Amygdala (tissue), 56 donors: ENCODE measurements around the gene ARRB1.

Source experiments
- DNase-seq, 56 donors: peaks; one replicate each; lab custom pipeline; 2025; lab: John Stamatoyannopoulos, UW

ARRB1 gene

DNA sequence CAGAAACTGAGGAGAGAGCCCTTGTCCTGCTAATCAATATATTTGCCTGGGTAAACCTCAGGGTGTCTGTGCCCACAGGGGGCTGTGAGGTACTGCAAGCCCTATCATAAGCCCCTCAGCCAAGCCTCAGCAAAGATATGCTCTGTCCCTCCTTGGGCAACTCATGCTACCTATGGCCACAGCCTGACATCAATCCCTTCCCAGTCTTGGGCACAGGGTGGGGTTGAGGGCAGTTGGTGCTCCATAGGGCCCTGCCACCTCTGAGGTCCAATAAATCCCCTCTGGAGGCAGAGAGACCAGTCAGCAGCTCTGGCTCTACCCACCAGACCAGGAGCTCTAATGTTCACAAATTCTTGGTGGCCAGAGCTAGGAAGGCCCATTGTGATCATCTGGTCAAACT lies 87.1 kb downstream of the ARRB1 start:
- DNase-seq = no peak

DNA sequence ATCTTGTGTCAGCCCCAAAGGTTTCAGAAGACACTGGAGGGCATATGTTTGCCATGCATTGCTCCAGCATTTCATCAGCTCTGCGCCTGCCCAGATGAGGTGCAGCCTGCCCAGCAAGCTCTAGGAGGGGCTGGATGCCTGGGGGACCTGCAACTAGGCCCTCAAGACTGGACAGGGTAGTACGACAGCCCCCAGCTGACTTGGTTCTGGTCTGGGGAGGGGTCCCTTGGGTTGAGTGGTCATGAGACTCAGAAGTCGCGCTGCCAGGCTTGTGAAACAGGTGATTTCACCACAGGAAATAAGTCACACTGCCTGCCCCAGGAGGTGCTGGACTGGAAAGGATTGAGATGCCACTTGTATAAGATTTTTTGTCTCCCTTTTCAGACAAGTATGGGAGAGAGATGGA lies 87.5 kb downstream of the ARRB1 start:
- DNase-seq = no peak

DNA sequence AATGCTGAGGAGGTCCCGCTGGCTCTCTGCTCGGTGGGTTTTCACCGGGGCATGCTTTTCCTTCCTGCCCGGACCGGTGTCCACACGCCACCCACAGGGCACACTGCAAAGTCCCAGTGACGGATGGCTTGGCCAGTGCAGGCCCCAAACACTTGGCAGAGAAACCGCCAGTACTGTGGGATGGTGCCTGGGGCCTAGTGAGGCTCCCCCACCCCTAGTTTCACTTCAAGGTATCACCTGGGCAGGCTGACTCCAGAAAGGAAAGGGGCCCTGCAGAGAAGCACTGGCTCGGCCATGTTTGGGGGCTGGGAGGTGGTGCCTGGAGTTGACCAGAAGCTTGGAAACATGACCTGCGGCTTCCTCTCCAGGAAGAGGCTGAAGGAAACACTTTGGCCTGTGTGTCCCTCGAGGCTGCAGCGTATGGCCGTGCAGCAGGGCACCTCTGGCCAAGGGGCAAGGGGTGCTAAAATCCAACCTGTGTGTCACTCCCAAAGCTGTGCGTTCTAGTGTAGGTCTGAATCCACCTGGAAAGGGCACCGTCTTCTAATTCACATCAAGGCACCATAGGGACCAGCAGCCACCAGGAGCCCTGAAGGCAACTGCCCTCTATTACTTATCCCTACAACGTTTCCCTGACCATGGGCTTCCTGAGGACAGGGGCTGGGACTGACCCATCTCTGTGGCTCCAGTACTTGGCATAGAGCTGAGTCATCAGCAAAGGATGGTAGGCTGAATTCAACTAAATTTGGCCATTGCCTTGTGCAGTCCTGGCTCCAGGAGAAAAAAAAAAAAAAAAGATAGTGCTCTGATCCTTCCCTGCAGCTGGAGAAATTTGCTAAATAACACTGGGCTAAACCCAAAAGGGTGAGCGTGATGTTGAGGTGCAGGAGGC lies 88.3 kb downstream of the ARRB1 start:
- DNase-seq = no peak

DNA sequence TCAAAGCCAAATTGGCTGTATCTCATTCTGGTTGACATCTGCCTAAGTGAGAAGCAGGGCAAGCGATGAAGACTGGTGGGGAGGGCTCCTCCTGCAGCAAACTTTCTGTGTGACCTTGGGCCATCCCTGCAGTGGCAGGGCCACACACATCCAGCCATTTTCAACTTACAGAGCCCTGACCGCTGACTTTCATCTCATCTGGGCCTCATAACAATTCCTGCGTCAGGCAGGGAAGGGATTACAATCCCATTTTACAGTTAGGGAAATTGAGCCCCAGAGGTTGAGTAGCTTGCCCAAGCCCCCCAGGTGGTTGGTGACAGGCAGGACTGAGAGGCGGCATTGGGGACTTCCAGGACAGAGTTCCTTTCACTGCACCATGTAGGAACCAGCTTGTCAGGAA lies 89.0 kb downstream of the ARRB1 start:
- DNase-seq = no peak

DNA sequence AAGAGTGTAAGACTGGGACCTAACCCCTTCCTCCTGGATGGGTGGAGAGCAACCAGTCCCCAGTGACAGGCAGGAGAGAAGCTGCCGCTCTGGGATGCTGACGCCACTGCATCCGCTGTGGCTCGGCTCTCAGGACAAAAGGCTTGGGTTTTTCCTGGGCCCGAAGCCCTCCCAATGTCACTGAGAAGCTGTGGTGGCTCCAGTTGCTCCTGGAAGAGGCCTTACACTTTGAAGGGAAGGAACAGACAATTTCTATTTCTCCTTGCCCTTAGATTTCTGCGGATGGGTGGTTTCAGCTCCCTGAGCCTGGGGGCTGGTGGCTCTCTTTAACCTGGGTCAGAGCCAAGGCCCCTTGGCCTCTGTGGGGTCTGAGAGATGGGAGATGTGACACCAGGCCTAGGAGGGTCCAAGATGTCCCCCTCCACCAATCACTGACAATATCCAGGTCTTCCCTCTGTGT lies 89.5 kb downstream of the ARRB1 start:
- no peak for DNase-seq

DNA sequence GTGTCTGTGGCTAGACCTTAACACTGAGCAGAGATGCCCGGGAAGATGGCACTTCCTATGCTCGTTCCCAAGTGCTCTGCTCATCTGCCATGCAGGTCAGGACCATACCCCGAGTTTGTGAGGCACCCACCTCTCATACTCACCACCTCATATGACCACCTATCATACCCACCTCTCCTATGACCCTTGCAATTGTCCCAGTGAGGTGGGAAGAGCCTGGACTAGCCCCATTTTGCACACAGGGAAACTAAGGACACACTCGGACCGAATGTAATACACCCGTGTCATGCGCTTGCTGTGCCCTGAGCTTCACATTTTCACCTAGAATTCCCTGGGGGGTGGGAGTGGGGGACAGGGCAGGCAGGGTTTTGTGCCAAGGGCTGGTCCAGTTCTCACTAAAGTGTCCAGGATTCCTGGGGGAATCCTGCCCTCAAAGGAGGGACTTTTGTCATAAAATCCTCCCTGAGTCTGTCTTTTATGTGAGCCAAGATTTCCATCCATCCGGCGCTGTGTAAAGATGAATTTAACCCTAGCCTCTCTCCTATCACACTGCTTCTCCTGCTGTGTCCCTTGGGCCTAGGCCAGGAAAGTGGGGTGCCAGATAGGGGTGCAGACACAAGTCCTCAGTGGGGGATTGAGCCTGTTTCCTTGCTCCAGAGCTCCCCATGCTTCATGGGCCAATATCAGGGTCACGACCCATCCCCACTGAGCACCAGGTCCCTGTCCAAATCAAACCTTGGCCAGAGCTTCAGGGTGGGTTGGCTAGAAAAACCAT lies 90.9 kb downstream of the ARRB1 start:
- DNase-seq = no peak

DNA sequence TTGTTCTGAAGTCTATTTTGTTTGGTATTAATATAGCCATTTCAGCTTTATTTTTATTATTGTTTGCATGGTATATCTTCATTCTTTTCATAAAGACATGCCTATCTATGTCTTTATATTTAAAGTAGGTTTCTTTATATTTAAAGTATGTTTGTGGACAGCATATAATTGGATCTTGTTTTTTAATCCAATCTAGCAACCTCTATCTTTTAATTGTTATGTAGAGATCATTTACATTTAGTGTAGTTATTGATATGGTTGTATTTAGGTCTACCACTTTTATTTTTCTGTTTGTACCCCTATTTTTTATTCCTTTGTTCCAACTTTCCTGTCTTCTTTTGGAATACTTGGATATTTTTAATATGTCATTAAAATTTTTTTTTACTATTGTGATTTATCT lies 97.1 kb downstream of the ARRB1 start:
- DNase-seq = no peak

DNA sequence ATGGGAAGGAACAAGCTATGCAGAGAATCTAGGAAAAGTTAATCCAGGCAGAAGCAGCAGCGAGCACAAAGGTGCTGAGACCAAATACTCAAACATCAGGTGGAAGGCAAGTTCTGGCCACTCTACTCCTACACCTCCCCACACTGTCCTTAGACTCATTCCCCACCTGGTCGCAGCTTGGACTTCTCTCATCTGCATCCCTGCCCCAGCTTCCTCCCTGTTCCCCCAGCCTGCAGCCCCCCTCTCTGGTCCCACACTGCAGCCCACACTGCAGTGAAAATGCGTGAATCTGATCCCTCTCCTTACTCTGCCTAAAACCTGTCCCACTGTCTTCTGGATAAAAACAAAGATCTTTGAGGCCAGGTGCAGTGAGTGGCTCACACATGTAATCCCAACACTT lies 101.8 kb downstream of the ARRB1 start:
- no peak for DNase-seq

DNA sequence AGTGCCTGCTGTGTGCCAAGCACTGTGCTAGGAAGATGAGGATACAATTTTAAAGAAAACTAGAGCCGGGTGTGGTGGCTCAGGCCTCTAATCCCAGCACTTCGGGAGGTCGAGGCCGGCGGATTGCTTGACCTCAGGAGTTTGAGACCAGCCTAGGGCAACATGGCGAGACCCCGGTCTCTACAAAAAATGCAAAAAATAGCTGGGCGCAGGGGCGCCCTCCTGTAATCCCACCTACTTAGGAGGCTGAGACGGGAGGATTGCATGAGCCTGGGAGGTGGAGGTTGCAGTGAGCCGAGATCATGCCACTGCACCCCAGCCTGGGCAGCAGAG lies 102.6 kb downstream of the ARRB1 start:
- no peak for DNase-seq

DNA sequence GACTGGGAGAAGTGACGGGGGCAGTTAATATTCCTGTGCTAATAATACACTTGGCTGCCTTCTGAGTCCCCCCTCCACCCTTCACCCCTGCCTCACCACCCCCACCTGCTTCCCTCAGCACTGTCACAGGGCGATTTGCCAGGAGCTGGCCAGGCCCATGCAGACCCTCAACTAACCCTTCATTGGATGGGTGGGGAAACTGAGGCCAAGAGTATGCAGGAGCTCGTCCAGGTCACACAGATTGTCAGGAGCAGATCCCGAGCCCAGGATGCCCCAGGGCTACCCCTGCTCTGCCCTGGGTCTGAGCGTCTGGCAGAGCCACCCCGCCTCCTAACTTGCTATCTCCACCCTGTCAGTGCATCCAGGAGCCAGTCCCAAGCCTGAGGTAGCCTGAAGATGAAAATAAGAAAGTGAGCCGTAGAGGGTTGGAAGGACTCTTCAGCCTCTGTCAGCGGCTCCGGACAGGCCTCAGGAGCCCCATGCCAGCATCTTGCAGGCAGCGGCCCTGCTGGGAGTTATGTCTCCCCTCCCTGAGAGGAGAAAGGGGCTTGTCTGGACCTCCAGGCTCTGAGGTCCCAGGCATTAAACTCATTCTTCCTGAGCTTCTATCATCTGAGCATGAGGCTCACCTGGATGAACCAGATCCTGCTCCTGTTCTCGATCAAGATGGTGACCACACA lies 104.7 kb downstream of the ARRB1 start:
- no peak for DNase-seq

DNA sequence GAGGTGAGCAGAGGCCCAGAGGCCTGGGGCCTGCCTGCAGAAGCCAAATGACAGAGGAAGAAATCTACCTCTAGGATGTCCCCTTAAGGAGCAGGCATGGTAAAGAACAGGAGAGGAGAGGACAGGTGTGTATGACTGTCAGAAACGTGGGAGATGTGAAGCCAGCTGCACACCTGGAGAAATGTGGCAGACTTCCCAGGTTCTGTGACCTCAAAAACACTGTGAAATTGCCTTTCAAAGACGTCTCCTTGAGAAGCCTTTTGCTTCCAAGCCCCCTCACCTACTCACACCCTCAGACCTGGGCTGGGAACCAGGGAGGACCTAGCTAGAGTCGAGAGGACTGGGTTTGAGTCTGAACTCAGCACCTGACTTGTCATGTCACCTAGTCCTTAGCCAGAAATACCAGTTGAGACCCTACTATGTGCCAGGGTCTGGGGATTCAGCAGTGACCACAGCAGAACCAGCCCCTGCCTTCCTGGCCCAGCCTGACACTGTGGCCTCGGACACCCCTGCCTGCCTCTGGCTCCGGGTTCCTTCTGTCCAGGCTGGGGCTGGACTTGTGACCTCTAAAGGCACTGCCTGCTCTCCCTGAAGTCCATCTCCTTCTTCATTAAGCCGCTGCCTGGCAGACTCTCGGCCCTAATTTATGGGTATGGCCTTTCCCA lies 105.3 kb downstream of the ARRB1 start:
- DNase-seq = no peak

DNA sequence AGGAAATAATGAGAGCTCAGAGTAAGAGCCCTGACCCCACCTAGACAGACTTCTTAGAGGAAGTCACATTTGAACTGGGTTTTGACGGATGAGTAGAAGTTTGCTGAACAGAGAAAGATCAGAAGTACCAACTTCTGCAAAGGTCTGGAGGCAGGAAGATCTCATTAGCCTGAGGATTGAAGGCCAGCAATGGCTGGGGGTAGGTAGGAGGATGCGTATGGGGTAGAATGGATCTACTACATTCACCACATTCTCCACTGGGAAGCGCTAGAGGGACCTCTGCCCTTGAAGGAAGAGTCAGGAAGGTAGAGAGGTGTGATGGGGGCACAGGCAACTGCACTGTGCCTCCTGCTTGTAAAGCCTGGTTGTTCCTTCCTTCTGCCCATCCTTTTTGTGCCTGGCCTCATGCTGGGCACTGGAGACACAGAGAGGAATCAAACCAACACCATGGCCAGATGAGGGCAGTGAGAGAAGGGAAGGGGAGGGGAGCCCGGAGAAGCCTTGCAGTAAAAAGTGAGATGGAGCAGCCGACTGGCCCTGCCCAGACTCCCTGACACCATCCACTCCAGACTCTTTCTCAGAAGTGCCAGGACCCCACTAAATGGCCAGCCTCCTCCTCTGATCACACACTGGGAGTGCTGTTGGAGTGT lies 106.0 kb downstream of the ARRB1 start:
- no peak for DNase-seq

DNA sequence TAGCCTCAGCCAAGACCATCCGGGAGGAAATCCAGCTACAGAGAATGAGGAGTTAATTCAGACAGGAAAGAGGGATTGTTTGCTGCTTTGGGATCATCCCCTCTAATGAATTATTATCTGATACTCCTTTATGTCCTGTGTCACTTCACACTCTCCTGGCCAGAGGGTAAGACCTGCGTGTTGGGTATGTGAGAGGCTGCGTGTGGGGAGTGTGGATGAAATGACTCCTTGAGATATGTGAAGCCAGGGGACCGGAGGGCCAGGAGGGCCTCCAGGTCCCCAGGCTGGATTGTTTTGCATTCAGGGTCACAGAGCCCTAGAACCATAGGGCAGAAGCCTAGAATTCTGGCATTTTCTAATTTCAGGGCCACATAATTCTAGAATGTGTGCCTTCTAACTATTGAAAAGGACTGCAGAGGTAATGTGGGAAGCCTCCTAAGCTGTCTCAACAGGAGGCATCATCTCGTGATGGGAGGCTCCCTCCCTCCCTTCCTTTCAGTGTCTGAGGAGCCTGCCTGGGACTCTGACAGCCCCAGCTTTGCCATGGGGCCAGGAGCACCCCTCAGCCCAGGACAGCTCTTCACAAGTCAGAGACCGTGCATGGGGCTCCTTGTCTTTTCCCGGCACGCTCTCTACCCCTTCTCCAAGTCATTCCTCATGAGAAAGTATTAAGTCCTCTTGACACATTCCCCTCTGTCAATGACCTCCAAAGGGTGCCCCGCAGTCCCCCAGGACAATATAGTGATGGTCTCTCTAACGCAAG lies 107.2 kb downstream of the ARRB1 start:
- DNase-seq = no peak

DNA sequence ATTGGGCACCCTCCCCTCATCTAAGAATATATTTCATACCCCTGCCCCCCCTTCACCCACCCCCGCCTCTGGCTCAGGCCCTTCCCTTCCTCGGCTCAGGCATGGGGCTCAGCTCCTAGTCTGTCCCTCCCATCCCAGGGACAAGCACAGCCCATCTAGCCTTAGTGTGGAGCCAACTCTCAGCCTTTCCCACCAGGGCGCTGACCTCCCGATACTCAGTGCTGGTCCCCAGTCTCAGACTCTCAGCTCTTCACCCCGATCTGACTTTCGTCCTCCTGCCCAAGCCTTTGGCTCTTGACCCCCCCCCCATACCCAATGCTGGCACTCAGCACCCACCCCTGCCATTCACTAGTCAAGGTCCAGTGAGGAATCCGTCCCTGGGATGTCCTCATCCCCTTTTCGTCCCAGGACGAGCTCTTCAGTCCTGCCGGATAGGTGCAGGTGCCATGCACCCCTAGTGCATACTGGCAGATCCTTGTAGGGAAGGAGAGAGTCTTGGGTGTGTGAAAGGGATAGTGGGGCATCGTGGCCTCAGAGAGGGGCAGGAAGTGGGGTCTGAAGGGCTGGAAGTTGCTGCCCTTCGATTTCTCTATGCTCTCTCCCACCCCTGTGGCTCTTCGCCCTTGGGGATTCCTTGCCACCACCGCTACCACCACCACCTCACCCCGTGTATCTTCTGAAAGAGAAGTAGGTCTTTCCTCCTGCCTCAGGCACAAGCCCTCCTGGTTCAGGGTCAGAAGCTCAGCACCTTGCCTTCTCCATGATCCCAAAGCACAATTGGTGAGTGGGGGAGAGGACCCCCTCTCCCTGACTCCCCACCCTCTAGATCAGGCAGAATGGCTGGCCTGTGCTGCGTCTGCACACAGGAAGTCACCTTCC lies 108.5 kb downstream of the ARRB1 start:
- no peak for DNase-seq

DNA sequence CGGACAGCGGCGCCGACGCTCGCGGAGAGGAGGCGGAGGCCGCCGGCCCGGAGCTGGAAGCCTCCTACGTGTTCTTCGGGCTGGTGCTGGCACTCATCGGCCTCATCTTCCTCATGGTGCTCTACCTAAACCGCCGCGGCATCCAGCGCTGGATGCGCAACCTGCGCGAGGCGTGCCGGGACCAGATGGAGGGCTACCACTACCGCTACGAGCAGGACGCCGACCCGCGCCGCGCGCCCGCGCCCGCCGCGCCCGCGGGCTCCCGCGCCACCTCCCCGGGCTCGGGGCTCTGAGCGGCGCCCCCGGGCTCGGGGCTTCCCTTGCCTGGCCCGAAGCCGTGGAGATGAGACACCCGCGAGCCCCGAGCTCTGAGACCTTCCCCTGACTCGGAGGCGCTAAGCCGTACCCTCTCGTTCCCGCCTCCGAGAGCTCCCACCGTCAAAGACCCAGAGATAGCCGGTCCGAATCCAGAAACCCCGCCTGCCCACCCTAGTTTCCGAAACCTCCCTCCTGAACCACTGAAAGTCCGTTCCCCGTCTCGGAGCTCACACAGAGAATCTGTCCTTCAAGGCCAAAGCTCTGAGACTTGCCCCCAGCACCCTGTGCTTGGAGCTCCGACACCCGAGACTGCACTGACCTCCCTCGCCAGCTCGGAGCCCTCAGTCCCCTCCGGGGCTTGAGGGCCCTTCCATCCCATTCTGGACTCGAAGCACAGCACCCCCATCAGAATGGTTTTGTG lies 109.4 kb downstream of the ARRB1 start:
- DNase-seq = no peak

DNA sequence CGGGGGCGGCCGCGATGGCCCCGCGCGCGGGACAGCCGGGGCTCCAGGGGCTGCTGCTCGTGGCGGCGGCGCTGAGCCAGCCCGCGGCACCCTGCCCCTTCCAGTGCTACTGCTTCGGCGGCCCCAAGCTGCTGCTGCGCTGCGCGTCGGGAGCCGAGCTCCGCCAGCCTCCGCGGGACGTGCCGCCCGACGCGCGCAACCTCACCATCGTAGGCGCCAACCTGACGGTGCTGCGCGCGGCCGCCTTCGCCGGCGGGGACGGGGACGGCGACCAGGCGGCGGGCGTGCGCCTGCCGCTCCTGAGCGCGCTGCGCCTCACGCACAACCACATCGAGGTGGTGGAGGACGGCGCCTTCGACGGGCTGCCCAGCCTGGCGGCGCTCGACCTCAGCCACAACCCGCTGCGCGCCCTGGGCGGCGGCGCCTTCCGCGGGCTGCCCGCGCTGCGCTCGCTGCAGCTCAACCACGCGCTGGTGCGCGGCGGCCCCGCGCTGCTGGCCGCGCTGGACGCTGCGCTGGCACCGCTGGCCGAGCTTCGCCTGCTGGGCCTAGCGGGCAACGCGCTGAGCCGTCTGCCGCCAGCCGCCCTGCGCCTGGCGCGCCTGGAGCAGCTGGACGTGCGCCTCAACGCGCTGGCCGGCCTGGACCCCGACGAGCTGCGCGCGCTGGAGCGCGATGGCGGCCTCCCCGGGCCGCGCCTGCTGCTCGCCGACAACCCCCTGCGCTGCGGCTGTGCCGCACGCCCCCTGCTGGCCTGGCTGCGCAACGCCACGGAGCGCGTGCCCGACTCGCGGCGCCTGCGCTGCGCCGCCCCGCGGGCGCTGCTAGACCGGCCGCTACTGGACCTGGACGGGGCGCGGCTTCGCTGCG lies 110.2 kb downstream of the ARRB1 start:
- peak in 44 of 56 donors; percentile 23 to 84 (median 58) for DNase-seq
